HG03045 (cell line): ENCODE measurements around the gene CANT1.
"Not testable (repeated sequence)": the region's sequence is repeated elsewhere in the genome, so short reads cannot be mapped to it uniquely, and the experiment has no call there.

ENCODE experiments used
- ATAC-seq: cut with Tn5 transposase; IDR thresholded peaks from one replicate; pipeline ENCODE4 v1.9.1; 2021; ENCODE audit warnings: mild to moderate bottlenecking, moderate library complexity; ENCODE audit not compliant: unreplicated experiment

CANT1 gene

DNA sequence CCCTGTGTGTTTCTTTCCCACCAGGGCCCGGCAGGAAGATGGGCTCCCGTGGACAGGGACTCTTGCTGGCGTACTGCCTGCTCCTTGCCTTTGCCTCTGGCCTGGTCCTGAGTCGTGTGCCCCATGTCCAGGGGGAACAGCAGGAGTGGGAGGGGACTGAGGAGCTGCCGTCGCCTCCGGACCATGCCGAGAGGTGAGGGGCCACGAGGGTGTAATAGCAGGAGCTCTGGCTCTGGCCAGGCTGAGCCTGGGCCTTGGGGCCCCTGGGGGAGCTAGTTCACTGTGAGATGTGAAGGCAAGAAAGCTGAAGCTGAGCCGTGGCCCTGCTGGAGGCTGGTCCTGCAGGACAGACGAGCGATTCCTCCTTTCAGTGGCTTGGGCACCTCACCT is 34.4 kb upstream of the CANT1 start:
- ATAC-seq = no peak

GRCh38 chr17:79043191-79043930 is 33.8 kb upstream of the CANT1 start:
- ATAC-seq = no peak

- ATAC-seq = no peak
Observed at GRCh38 chr17:79042421-79043190, 33.0 kb upstream of the CANT1 start.

DNA sequence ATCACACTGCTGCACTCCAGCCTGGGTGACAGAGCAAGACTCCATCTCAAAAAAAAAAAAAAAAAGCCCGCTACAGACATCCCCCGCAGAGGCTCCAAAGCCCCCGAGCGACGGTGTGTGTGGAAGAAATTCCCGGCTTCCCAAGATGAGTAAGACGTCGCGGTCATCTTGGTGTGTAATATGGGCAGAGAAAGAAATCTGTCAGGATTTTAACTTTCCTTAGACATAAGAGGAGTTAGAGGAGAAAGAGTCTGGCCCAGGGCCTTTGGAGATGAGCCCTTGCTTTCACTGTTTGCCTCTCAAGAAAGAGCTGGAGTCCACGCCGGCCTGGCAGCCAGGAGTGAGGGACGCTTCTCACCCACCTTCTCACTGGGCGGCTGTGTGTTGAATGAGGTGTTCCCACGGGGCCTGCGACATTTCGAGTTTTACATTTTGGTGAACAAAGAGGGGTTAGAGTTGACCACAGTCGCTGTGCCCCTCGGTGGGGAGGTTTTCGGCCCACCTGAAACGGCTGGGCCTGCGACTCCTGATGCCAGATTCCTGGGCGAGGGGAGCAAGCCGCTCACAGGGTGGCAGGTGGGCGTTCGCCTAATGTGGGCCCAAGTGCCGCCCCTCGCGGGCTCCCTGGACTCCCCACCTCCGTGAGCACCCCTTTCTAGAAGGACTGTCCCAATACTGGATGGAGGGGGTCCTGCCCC is 32.3 kb upstream of the CANT1 start:
- no peak for ATAC-seq

DNA sequence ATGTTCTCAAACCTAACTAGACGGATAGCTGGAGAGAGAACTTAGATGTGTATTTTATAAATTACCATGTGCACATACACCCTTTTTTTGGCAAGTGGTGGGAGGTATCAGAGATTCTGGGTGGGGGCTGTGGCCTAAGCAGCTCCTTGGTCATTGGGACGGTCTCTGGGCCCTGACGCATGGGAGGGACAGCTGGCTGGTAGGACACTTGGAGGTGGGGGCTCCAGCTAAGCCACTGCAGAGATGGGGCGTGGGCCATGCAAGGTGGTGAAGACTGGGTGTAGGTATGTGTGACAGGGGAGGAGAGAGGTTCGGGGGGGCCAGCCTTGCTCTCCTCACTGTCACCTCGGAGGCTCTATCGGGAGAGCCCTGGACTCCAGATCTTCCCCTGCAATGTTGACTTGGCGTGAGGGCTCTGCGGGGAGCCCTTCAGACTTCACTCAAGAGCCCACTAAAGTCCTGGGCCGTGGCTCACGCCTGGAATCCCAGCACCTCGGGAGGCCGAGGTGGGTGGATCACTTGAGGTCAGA is 31.5 kb upstream of the CANT1 start:
- no peak for ATAC-seq

DNA sequence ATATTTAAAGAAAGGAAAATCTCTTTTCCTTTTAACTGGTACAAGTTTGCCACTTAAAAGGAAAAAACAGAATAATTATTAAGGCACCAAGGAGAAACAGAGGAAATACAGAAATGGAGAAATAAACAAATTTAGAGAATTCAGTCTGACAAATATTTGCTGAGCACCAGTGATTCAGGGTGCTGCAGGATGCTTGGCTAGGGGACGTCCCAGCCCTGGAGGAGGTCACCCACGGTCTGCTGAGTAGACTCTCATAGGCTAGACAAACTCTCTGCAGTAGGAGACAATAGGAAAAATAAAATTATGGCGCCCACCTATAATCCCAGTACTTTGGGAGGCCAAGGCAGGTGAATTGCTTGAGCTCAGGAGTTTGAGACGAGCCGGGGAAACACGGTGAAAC is 30.3 kb upstream of the CANT1 start:
- ATAC-seq = no peak

DNA sequence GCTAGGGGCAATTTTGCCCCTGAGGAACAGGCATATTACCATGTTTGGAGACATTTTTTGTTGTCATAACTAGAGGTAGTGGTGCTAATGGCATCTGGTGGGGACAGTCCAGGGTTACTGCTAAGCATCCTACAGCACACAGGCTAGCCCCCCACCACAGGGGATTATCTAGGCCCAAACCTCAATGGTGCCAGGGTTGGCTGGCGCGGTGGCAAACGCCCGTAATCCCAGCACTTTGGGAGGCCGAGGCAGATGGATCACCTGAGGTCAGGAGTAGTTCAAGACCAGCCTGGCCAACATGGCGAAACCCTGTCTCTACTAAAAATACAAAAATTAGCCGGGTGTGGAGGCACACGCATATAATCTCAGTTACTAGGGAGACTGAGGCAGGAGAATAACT is 29.6 kb upstream of the CANT1 start:
- ATAC-seq = no peak

- no peak for ATAC-seq
Observed at GRCh38 chr17:79038545-79039135, 29.1 kb upstream of the CANT1 start.

- ATAC-seq = no peak
Observed at GRCh38 chr17:79036596-79036995, 27.0 kb upstream of the CANT1 start.

- no peak for ATAC-seq
Observed at GRCh38 chr17:79036181-79036580, 26.6 kb upstream of the CANT1 start.

- ATAC-seq = no peak
Observed at GRCh38 chr17:79035686-79036085, 26.1 kb upstream of the CANT1 start.

DNA sequence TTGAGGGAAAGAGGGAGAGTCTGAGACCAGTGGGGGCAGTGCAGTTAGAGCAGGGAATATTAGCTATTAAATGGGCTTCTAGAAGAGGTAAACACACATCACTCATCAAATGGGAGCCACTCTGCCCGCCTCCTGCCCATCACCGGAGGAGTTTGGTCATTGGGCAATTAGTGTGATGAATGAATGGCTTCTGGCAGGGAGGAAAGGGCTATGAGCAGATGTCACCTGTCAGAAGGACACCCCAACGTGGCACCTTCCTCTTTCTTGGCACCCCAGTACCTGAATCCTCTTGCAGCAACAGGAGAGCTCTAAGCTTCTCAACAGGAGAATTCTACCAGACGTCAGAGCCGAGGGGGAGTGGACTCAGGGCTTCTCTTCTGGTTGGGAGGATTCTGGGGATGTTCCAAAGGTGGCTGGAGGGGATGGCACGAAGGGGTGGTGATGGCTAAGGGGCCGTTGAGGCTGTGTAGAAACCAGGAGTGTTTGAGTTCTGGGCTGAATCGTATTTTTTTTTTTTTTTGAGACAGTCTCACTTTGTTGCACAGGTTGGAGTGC is 25.4 kb upstream of the CANT1 start:
- ATAC-seq = no peak

GRCh38 chr17:79033741-79034501 is 24.4 kb upstream of the CANT1 start:
- no peak for ATAC-seq

DNA sequence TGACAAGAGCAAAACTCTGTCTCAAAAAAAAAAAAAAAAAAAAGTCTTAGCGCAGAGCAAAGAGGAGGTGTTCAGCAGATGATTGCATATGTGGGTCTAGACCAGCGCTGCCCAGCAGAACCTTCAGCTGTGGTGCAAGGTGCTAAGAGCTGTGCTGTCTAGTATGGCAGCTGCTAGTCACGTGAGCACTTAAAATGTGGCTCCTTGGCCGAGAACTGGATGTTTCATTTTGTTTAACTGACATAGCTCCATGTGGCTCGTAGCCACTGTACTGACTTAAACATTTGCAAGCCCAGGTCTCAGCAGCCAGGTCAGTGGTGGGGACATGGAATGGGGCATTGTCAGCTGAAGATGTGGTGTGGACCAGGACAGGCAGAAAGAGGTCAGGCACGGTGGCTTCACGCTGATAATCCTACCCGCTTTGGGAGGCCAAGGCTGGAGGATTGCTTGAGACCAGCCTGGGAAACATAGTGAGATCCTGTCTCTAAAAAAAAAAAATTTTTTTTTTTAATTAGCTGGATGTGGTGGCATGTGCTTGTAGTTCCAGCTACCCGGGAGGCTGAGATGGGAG is 23.6 kb upstream of the CANT1 start:
- no peak for ATAC-seq

DNA sequence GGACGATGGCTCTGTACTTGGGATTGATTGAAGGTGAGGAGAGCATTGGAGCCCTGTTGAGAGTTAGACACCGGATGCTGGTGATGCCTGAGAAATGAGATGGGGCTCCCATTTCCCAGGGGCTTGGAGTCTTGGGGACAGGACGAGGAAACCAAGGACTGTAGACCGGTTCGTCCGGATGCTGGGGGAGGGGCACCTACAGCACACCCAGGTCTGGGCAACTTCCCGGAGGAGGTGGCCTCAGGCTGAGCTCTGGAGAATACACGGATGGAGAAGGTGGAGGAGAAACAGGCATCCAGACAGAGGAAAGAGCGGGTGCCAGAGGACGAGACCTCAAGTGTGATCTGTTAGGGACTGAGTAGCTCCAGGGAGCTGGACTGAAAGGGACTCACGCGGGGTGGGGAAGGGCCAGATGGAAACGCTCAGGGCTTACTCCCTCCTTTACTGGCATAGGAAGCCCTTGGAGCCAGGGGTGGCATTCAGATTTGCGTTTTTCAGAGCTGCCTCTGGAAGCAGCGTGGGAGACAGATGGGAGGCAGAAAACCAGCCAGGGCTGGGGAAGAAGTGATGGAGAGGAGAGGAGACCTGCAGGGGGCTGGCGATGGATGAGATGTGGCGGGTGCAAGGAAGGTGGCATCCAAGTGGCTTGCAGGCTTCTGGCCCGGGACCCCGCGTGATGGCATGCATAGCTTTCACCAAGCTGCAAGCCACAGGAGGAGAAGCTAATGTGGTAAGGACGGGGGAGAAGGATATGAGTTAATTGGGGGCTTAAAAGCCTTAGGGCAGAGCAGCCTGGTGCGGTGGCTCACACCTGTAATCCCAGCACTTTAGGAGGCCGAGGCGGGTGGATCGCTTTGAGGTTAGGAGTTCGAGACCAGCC is 22.7 kb upstream of the CANT1 start:
- no peak for ATAC-seq

DNA sequence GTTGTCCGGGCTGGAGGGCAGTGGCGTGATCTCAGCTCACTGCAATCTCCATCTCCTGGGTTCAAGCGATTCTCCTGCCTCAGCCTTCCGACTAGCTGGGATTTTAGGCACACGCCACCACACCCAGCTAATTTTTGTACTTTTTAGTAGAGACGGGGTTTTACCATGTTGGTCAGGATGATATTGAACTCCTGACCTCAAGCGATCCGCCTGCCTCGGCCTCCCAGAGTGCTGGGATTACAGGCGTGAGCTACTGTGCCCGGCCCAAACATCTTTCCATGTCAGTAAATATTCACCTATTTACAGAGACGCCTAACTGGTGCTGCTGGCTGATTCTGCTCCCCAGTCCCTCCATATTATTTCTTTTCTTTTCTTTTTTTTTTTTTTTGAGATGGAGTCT is 21.1 kb upstream of the CANT1 start:
- not testable (repeated sequence) for ATAC-seq

- no peak for ATAC-seq
Observed at GRCh38 chr17:79029327-79030009, 19.9 kb upstream of the CANT1 start.
